Adrenal gland (tissue), 12 donors: ENCODE measurements around the gene LY9. TPM values are rescaled to one million over a fixed set of nuclear protein-coding genes. Genes with fewer than 3 reads are reported as not detected.

ENCODE experiments used
- DNase-seq, 7 donors: peaks; one replicate each; pipeline ENCODE4 v3.0.0-alpha.2; 2019 to 2020
- H3K27ac ChIP-seq, 5 donors: fragments of 200-600 bp; sonication (generic) in 4 of 5; 1 replicate in 3 of 5; 2 replicates in 2 of 5; pipeline versions ENCODE4 v1.5.1 to v1.8.0; 2016 to 2020; ENCODE audit warnings: mild to moderate bottlenecking in 1 of 5
- H3K27me3 ChIP-seq: fragments of 200-600 bp; 2 replicates; pipeline ENCODE4 v1.8.0; 2021
- H3K36me3 ChIP-seq, 2 donors: fragments of 200-600 bp; replicated peaks in 1 of 2; 1 replicate in 1 of 2; 2 replicates in 1 of 2; pipeline versions ENCODE4 v1.5.1 to v1.8.0; 2018 to 2022
- H3K4me1 ChIP-seq, 2 donors: fragments of 200-600 bp; replicated peaks in 1 of 2; 1 replicate in 1 of 2; 2 replicates in 1 of 2; pipeline versions ENCODE4 v1.5.1 to v1.8.0; 2018 to 2021
- H3K4me3 ChIP-seq, 4 donors: fragments of 200-600 bp; sonication (generic) in 3 of 4; one replicate each; pipeline ENCODE4 v1.5.1; 2016 to 2018
- H3K9me3 ChIP-seq, 3 donors: fragments of 200-600 bp; sonication (generic) in 1 of 3; replicated peaks in 1 of 3; 1 replicate in 2 of 3; 2 replicates in 1 of 3; pipeline versions ENCODE4 v1.5.1 to v1.8.0; 2016 to 2021
- POLR2A ChIP-seq, 2 donors: fragments of 450-650 bp; IDR thresholded peaks; one replicate each; pipeline ENCODE4 v1.6.1; 2017; ENCODE audit warnings: antibody characterized with exemption in 2 of 2, mild to moderate bottlenecking in 2 of 2, moderate library complexity in 1 of 2
- WGBS, 4 donors: extraction: QIAGEN DNeasy Blood & Tissue Kit in 2 of 4; methylation state at CpG; one replicate each; pipeline versions ENCODE4 v1.1.5 to v1.1.7; 2013 to 2017; 5-methylcytosine and 5-hydroxymethylcytosine counted together
- intact Hi-C, 2 donors: fragments of 100-400 bp; cut with DNase I; formaldehyde crosslinking; loops; one replicate each; pipeline versions ENCODE4 v1.14.1 to v1.15.0; 2022 to 2023
- polyA plus RNA-seq, 3 donors: library from polyadenylated mRNA; stranded (reverse); fragments of 200-250 nt in 2 of 3; fragments of 350-450 nt in 1 of 3; fragmentation: Illumina TruSeq in 1 of 3; extraction: RNeasy Lipid Tissue Mini Kit (QIAGEN cat#74804) in 1 of 3; gene quantifications; one replicate each; pipeline ENCODE4 v1.2.3, GENCODE V29; 2013 to 2014
- total RNA-seq, 9 donors: library from RNA; depleted of rRNA in 4 of 9; stranded (reverse); fragments of >200 nt in 4 of 9; fragments of 120-200 nt in 1 of 9; fragmentation: NEBNext Ultra II Directional in 1 of 9; extraction: Animal tissue kit (Norgen Biotek cat#: 25700) in 1 of 9; gene quantifications; one replicate each; pipeline versions ENCODE4 v1.1.0 to v1.2.4, GENCODE V29; 2013 to 2023
- TF ChIP-seq, protein P1 (sequence below), 6 experiments: fragments of 450-650 bp in 4 of 6; fragments of 200-600 bp in 2 of 6; sonication (generic) in 1 of 6; IDR thresholded peaks; 1 replicate in 5 of 6; 2 replicates in 1 of 6; pipeline versions ENCODE4 v1.5.1 to v1.8.0; 2016 to 2021; ENCODE audit warnings: antibody characterized with exemption in 6 of 6, mild to moderate bottlenecking in 2 of 6, moderate library complexity in 1 of 6
- donor health status: healthy with polysubstance abuse.
- donor health status: Bipolar disorder and iron deficiency.
- donor health status: DM: yes; HTN: yes; CAD: no.
- donor health status: DM: no; HTN: no; CAD: no.
- donor health status: DM: no; HTN: no; CAD: no.
- donor health status: DM: yes; HTN: yes; CAD: no.

Gene LY9
- total and polyA plus RNA-seq, 12 donors = 0.14 to 1.3 (median 0.34) TPM; not detected in 2

DNA sequence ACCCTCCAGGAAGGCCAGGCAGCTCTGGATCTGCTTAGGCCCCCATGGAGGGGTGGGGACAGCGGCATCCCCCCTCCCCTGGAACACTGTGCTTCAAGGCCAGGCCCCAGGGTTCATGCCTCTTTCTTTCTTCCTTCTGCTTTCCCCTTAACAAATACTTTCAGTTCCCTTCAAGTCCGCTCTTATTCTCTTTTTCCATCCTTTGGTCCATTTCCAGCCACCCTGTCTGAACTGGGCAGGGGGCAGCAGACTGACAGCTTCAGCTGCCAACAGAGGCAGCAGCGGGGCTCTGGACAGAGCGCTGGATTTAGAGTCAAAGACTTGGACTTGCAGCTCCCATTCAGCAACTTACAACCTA lies 67.8 kb downstream of the LY9 start:
- no peak overlapping the region for H3K27ac ChIP-seq
- no peaks in the 10 kb centered on the region for H3K4me1 ChIP-seq
- H3K4me3 ChIP-seq = no peak overlapping the region
- H3K36me3 ChIP-seq = no peaks in the 10 kb centered on the region
- intact Hi-C loops = no loop called here
- 69 to 89% (median 80%) methylated on average over 4 of the region's 4 CpGs for WGBS, 4 donors
- no peaks in the 10 kb centered on the region for H3K9me3 ChIP-seq
- TF ChIP-seq, protein P1, sequence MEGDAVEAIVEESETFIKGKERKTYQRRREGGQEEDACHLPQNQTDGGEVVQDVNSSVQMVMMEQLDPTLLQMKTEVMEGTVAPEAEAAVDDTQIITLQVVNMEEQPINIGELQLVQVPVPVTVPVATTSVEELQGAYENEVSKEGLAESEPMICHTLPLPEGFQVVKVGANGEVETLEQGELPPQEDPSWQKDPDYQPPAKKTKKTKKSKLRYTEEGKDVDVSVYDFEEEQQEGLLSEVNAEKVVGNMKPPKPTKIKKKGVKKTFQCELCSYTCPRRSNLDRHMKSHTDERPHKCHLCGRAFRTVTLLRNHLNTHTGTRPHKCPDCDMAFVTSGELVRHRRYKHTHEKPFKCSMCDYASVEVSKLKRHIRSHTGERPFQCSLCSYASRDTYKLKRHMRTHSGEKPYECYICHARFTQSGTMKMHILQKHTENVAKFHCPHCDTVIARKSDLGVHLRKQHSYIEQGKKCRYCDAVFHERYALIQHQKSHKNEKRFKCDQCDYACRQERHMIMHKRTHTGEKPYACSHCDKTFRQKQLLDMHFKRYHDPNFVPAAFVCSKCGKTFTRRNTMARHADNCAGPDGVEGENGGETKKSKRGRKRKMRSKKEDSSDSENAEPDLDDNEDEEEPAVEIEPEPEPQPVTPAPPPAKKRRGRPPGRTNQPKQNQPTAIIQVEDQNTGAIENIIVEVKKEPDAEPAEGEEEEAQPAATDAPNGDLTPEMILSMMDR (IDR thresholded peaks at IDR 0.05) = no peak
- TF ChIP-seq POLR2A (IDR thresholded peaks at IDR 0.05) = no peak
- peak in 1 of 7 donors; percentile 16 for DNase-seq
- H3K27me3 ChIP-seq = peaks cover 3% of the 10 kb centered on the region

- H3K27me3 ChIP-seq = peaks cover 3% of the 10 kb centered on the region
- H3K36me3 ChIP-seq = no peaks in the 10 kb centered on the region
- TF ChIP-seq, protein P1 (IDR thresholded peaks at IDR 0.05) = no peak
- TF ChIP-seq POLR2A (IDR thresholded peaks at IDR 0.05) = no peak
- WGBS, 4 donors = 56 to 79% (median 74%) methylated on average over 2 of the region's 2 CpGs
- H3K27ac ChIP-seq = no peak overlapping the region
- intact Hi-C loops = no loop called here
- H3K9me3 ChIP-seq = no peaks in the 10 kb centered on the region
- no peak overlapping the region for H3K4me3 ChIP-seq
- DNase-seq = no peak
- no peaks in the 10 kb centered on the region for H3K4me1 ChIP-seq
Measured at GRCh38 chr1:160864173-160864572, 68.2 kb downstream of the LY9 start.

GRCh38 chr1:160865337-160865736 lies 69.4 kb downstream of the LY9 start:
- H3K27ac ChIP-seq = no peak overlapping the region
- no peak overlapping the region for H3K4me3 ChIP-seq
- no peak for DNase-seq
- WGBS, 4 donors = 75 to 85% (median 80%) methylated on average over 5 of the region's 5 CpGs
- no peaks in the 10 kb centered on the region for H3K9me3 ChIP-seq
- intact Hi-C loops = no loop called here
- no peak for TF ChIP-seq POLR2A (IDR thresholded peaks at IDR 0.05)
- TF ChIP-seq, protein P1 (IDR thresholded peaks at IDR 0.05) = no peak
- H3K36me3 ChIP-seq = no peaks in the 10 kb centered on the region
- H3K27me3 ChIP-seq = peaks cover 3% of the 10 kb centered on the region
- H3K4me1 ChIP-seq = no peaks in the 10 kb centered on the region

- Histone ChIP-seq H3K27me3 (no peaks in the 10 kb centered on the region), H3K9me3 (no peaks in the 10 kb centered on the region), H3K4me1 (no peaks in the 10 kb centered on the region), H3K4me3 (no peak overlapping the region), H3K27ac (no peak overlapping the region), H3K36me3 (no peaks in the 10 kb centered on the region)
- intact Hi-C loops = no loop called here
- TF ChIP-seq POLR2A (IDR thresholded peaks at IDR 0.05) = no peak
- TF ChIP-seq, protein P1 (IDR thresholded peaks at IDR 0.05) = no peak
- no peak for DNase-seq
Measured at GRCh38 chr1:160866001-160866694, 70.2 kb downstream of the LY9 start.
